HL-60 (cell line): ENCODE measurements around the gene PITX2.

Source experiments
- DNase-seq, 2 experiments: peaks; one replicate each; pipeline ENCODE4 v3.0.0-alpha.2; 2010 to 2020; ENCODE audit warnings: low read depth in 1 of 2, low spot score in 1 of 2
- H3K27ac ChIP-seq: fragments of 250-450 bp; sonication (Bioruptor Pico); replicated peaks from 2 replicates; pipeline ENCODE4 v1.5.1; 2020; ENCODE audit warnings: mild to moderate bottlenecking, moderate library complexity
- H3K27me3 ChIP-seq: fragments of 250-450 bp; sonication (Bioruptor Pico); 2 replicates; pipeline ENCODE4 v1.5.1; 2021; ENCODE audit warnings: mild to moderate bottlenecking, moderate library complexity; ENCODE audit not compliant: insufficient read depth, poor library complexity, severe bottlenecking
- H3K4me3 ChIP-seq: replicated peaks from 2 replicates; pipeline ENCODE4 v1.5.1; 2011; ENCODE audit warnings: mild to moderate bottlenecking, control low read depth, low read length; ENCODE audit not compliant: insufficient read depth
- GABPA ChIP-seq: IDR thresholded peaks from 2 replicates; pipeline ENCODE4 v1.6.1; 2012; ENCODE audit warnings: low read depth
- POLR2AphosphoS5 ChIP-seq: IDR thresholded peaks from 2 replicates; pipeline ENCODE4 v1.6.1; 2012; ENCODE audit warnings: low read depth
- SPI1 ChIP-seq: IDR thresholded peaks from 2 replicates; pipeline ENCODE4 v1.6.1; 2012; ENCODE audit warnings: low read depth, mild to moderate bottlenecking, borderline replicate concordance
- TF ChIP-seq, protein P1 (sequence below): IDR thresholded peaks from 2 replicates; pipeline ENCODE4 v1.6.1; 2012; ENCODE audit warnings: low read depth; ENCODE audit not compliant: insufficient replicate concordance
- TF ChIP-seq, protein P2 (sequence below): IDR thresholded peaks from one replicate; pipeline ENCODE4 v1.5.1; 2011; ENCODE audit warnings: low read length, control low read depth, inconsistent platforms; ENCODE audit not compliant: insufficient read depth

The PITX2 gene

DNA sequence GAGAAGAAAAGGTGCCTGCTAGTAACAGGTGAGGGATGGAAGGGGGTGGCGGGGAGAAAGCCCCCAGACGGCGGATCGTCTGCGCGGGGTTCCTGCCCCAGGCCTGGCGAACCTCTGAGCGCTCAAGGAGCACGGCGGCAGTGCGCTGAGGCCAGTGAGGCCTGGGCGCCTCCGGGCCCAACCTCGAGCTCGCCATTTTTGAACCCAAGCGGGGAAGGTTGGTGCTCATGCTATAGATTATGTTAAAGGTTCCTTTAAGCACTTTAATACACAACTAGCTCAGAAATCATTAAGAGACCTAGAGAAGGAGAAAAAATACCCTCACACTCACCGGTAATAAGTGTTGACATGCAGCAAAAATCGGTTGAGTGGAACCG, 7.9 kb downstream of the PITX2 start:
- H3K27ac ChIP-seq: no peak overlapping the region
- DNase-seq: no peak
- H3K4me3 ChIP-seq: no peak overlapping the region
- no peak for TF ChIP-seq GABPA
- no peak for TF ChIP-seq SPI1
- peaks cover 76% of the 10 kb centered on the region for H3K27me3 ChIP-seq

DNA sequence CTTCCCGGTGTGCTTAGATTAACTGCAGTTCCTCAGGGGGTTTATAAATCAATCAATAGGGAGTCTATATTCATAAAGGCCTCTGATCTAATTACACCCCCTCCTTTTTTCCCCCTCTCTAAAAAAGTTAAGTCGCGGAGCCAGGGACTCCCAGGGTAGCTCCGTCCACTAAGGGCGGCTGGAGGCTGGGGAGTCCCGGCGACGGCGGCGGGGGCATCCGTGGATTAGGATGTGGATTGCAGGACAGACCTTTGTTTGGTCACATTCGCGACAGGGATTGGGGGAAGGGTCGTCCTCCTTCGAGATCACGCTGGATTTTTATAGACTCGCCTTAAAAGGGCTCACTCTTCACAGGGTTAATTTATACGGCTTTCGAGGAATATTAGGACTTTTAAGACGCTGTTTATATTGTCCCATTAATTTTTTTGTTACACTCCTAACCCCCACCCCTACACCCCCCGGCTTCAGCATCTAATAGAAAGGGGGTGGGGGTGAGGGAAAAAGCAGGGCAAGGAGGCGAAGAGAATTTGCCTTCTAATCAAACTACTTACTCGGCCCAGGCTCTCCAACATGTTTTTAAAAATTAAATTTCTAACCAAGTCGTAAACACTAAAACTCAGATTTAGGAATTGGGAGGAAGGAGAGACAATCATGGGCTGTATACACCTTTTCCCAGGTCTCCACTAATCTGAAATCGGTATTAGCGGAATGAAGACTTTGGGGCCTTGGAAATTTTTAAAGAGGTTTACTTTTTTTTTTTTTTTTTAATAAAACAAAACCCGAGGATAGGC, 8.5 kb downstream of the PITX2 start:
- no peak overlapping the region for H3K27ac ChIP-seq
- TF ChIP-seq, protein P1, sequence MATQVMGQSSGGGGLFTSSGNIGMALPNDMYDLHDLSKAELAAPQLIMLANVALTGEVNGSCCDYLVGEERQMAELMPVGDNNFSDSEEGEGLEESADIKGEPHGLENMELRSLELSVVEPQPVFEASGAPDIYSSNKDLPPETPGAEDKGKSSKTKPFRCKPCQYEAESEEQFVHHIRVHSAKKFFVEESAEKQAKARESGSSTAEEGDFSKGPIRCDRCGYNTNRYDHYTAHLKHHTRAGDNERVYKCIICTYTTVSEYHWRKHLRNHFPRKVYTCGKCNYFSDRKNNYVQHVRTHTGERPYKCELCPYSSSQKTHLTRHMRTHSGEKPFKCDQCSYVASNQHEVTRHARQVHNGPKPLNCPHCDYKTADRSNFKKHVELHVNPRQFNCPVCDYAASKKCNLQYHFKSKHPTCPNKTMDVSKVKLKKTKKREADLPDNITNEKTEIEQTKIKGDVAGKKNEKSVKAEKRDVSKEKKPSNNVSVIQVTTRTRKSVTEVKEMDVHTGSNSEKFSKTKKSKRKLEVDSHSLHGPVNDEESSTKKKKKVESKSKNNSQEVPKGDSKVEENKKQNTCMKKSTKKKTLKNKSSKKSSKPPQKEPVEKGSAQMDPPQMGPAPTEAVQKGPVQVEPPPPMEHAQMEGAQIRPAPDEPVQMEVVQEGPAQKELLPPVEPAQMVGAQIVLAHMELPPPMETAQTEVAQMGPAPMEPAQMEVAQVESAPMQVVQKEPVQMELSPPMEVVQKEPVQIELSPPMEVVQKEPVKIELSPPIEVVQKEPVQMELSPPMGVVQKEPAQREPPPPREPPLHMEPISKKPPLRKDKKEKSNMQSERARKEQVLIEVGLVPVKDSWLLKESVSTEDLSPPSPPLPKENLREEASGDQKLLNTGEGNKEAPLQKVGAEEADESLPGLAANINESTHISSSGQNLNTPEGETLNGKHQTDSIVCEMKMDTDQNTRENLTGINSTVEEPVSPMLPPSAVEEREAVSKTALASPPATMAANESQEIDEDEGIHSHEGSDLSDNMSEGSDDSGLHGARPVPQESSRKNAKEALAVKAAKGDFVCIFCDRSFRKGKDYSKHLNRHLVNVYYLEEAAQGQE: no peak
- TF ChIP-seq GABPA: no peak
- TF ChIP-seq SPI1: no peak
- no peak for TF ChIP-seq POLR2AphosphoS5
- TF ChIP-seq, protein P2, sequence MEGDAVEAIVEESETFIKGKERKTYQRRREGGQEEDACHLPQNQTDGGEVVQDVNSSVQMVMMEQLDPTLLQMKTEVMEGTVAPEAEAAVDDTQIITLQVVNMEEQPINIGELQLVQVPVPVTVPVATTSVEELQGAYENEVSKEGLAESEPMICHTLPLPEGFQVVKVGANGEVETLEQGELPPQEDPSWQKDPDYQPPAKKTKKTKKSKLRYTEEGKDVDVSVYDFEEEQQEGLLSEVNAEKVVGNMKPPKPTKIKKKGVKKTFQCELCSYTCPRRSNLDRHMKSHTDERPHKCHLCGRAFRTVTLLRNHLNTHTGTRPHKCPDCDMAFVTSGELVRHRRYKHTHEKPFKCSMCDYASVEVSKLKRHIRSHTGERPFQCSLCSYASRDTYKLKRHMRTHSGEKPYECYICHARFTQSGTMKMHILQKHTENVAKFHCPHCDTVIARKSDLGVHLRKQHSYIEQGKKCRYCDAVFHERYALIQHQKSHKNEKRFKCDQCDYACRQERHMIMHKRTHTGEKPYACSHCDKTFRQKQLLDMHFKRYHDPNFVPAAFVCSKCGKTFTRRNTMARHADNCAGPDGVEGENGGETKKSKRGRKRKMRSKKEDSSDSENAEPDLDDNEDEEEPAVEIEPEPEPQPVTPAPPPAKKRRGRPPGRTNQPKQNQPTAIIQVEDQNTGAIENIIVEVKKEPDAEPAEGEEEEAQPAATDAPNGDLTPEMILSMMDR: no peak
- H3K27me3 ChIP-seq: peaks cover 75% of the 10 kb centered on the region
- H3K4me3 ChIP-seq: no peak overlapping the region
- no peak for DNase-seq

DNA sequence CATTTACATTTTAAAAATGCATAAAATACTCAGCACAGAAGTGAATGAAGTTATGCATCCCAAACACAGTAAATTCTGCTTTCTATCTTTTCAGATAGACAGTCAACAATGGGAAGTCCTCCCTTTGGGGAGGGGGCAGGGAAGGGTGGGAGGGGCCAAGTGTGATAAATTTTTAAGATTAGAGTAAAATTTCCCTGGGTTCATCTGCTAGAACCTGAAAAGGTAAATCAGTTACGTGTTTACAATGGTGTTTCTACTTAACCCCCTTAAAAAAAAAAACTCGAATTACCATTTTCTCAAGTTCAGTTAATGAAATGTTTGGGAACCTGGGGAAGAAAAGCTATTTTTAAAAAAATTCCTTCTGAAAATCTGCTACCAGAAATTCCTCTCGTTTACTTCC, 9.1 kb downstream of the PITX2 start:
- Histone ChIP-seq H3K27ac (no peak overlapping the region), H3K27me3 (peaks cover 69% of the 10 kb centered on the region), H3K4me3 (no peak overlapping the region)
- DNase-seq: no peak
- TF ChIP-seq SPI1 (no peak), POLR2AphosphoS5 (no peak), GABPA (no peak)
- TF ChIP-seq, protein P1: no peak
- TF ChIP-seq, protein P2: no peak

DNA sequence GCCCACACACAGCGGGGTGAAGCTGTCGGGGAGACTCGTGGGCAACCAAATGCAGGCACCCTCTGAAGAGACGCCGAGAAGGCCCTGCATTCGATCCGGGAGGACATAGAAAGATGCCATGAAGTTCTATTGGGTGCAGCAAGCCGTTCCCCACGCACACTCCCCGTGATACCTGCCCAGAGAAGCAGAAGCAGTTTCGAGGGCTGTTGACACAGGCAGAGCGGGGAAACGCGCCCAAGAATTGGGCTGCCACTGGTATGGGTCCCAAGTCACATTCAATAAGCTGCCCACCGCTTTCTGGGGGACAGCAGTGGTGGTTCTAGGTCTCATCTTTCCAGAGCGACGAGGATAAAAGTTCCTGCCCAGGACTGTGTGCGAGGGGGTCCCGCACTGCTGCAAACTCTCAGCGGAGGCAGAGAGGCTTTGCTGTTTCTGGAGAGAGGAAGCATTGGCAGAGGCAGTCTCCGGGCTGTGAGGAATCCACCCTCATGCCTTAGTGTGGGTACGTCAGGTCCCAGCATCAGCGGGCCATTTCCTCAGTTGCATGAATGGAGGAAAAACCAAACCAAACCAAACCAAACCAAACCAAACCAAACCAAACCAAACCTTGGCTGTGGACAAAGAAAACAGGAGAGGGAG, 10.1 kb downstream of the PITX2 start:
- H3K27ac ChIP-seq: no peak overlapping the region
- DNase-seq: no peak
- no peak overlapping the region for H3K4me3 ChIP-seq
- H3K27me3 ChIP-seq: peaks cover 61% of the 10 kb centered on the region
- no peak for TF ChIP-seq SPI1
- TF ChIP-seq, protein P1: no peak
- no peak for TF ChIP-seq GABPA
- TF ChIP-seq POLR2AphosphoS5: no peak
- TF ChIP-seq, protein P2: no peak
